H1 (cell line): ENCODE data around the gene MTFR2.

Source experiments
- CEBPB ChIP-seq: IDR thresholded peaks from 2 replicates; pipeline ENCODE4 v1.6.1; 2012; ENCODE audit warnings: low read depth, low read length
- EZH2 ChIP-seq: fragments of 200-600 bp; sonication (generic); IDR thresholded peaks from 2 replicates; pipeline ENCODE4 v1.7.1; 2012; ENCODE audit warnings: low read depth, mild to moderate bottlenecking, moderate library complexity, low read length, inconsistent platforms; ENCODE audit not compliant: severe bottlenecking
- GABPA ChIP-seq: IDR thresholded peaks from 2 replicates; pipeline ENCODE4 v1.6.1; 2011; ENCODE audit warnings: mild to moderate bottlenecking, low read length, moderate library complexity, borderline replicate concordance; ENCODE audit not compliant: insufficient read depth
- POLR2A ChIP-seq, 2 experiments: IDR thresholded peaks; 1 replicate in 1 of 2; 2 replicates in 1 of 2; pipeline ENCODE4 v1.6.1; 2011; ENCODE audit warnings: low read depth in 2 of 2, low read length in 2 of 2, mild to moderate bottlenecking in 2 of 2; ENCODE audit errors: control extremely low read depth in 1 of 2
- POLR2AphosphoS5 ChIP-seq: IDR thresholded peaks from 2 replicates; pipeline ENCODE4 v1.6.1; 2011; ENCODE audit warnings: low read depth, low read length
- RAD21 ChIP-seq, 2 experiments: IDR thresholded peaks in 1 of 2; conservative IDR thresholded peaks in 1 of 2; 2 replicates each; pipeline ENCODE4 v1.6.1; 2011; ENCODE audit warnings: low read depth in 2 of 2, low read length in 2 of 2, improper control_type of control experiment in 1 of 2, inconsistent platforms in 1 of 2, mild to moderate bottlenecking in 1 of 2, moderate library complexity in 1 of 2
- RFX5 ChIP-seq: IDR thresholded peaks from 2 replicates; pipeline ENCODE4 v1.6.1; 2011; ENCODE audit warnings: low read depth, low read length, improper control_type of control experiment, borderline replicate concordance
- SIN3A ChIP-seq, 2 experiments: IDR thresholded peaks in 1 of 2; conservative IDR thresholded peaks in 1 of 2; 2 replicates each; pipeline ENCODE4 v1.6.1; 2011 to 2012; ENCODE audit warnings: low read length in 2 of 2, improper control_type of control experiment in 1 of 2, low read depth in 1 of 2, mild to moderate bottlenecking in 1 of 2
- SP1 ChIP-seq: IDR thresholded peaks from 2 replicates; pipeline ENCODE4 v1.6.1; 2011; ENCODE audit warnings: low read depth, low read length
- TBP ChIP-seq: IDR thresholded peaks from 2 replicates; pipeline ENCODE4 v1.6.1; 2011; ENCODE audit warnings: low read depth, low read length, improper control_type of control experiment
- YY1 ChIP-seq: IDR thresholded peaks from 2 replicates; pipeline ENCODE4 v1.6.1; 2011; ENCODE audit warnings: low read depth, mild to moderate bottlenecking, low read length
- TF ChIP-seq, protein P1 (sequence below), 3 experiments: IDR thresholded peaks; 1 replicate in 2 of 3; 2 replicates in 1 of 3; pipeline versions ENCODE4 v1.5.1 to v1.6.1; 2011; ENCODE audit warnings: low read length in 3 of 3, mild to moderate bottlenecking in 3 of 3, inconsistent platforms in 2 of 3, low read depth in 1 of 3, moderate library complexity in 1 of 3; ENCODE audit not compliant: insufficient read depth in 1 of 3; ENCODE audit errors: control extremely low read depth in 1 of 3
- TF ChIP-seq, protein P2 (sequence below): IDR thresholded peaks from 2 replicates; pipeline ENCODE4 v1.6.1; 2012; ENCODE audit warnings: low read length, inconsistent platforms

DNA sequence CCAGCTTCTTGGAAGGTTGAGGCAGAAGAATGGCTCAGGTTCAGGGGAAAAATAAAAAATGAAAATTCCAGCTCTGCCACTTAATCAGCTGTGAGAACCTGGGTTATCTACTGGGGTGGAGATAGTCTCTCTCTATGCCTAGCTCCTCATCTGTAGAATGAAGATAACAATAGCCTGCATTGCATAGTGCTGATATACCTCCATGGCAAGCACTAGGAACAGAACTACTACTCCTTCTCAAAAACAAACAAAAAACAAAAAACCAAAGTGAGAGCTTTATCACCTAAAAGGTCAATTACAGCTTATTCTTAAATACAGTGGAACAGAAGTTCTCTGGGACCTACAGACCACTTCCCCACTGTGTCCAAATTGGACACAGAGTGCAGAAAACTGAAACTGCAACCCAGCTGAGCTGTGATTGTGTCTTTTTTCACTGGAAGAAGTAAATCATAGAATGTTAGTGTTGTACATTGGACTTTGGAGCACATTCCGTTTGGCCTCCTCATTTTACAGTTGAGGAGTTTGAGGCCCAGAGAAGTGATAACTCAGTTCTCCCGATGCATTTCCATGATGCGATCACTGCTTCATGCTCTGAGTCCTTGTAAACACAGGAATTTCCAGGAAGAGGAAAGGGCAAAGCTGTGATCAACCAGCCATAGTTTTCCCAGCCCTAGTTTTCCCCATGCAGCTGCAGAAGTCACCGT is 23.3 kb downstream of the MTFR2 start:
- TF ChIP-seq RAD21 (IDR thresholded peaks at IDR 0.05 in 1 of 2, conservative IDR thresholded peaks at IDR 0.05 in 1 of 2; ENCODE audit: low read depth in 2 of 2, low read length in 2 of 2) (no peak), POLR2A (IDR thresholded peaks at IDR 0.05; ENCODE audit: control extremely low read depth in 1 of 2, low read depth in 2 of 2, low read length in 2 of 2) (no peak), SP1 (no peak), GABPA (no peak), CEBPB (no peak), TBP (no peak), YY1 (no peak), POLR2AphosphoS5 (no peak), SIN3A (conservative IDR thresholded peaks at IDR 0.05 in 1 of 2, IDR thresholded peaks at IDR 0.05 in 1 of 2; ENCODE audit: low read depth in 1 of 2, low read length in 2 of 2) (no peak), EZH2 (no peak), RFX5 (no peak)
- TF ChIP-seq, protein P1, sequence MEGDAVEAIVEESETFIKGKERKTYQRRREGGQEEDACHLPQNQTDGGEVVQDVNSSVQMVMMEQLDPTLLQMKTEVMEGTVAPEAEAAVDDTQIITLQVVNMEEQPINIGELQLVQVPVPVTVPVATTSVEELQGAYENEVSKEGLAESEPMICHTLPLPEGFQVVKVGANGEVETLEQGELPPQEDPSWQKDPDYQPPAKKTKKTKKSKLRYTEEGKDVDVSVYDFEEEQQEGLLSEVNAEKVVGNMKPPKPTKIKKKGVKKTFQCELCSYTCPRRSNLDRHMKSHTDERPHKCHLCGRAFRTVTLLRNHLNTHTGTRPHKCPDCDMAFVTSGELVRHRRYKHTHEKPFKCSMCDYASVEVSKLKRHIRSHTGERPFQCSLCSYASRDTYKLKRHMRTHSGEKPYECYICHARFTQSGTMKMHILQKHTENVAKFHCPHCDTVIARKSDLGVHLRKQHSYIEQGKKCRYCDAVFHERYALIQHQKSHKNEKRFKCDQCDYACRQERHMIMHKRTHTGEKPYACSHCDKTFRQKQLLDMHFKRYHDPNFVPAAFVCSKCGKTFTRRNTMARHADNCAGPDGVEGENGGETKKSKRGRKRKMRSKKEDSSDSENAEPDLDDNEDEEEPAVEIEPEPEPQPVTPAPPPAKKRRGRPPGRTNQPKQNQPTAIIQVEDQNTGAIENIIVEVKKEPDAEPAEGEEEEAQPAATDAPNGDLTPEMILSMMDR (IDR thresholded peaks at IDR 0.05; ENCODE audit: control extremely low read depth in 1 of 3, insufficient read depth in 1 of 3, low read depth in 1 of 3, low read length in 3 of 3) = no peak
- TF ChIP-seq, protein P2, sequence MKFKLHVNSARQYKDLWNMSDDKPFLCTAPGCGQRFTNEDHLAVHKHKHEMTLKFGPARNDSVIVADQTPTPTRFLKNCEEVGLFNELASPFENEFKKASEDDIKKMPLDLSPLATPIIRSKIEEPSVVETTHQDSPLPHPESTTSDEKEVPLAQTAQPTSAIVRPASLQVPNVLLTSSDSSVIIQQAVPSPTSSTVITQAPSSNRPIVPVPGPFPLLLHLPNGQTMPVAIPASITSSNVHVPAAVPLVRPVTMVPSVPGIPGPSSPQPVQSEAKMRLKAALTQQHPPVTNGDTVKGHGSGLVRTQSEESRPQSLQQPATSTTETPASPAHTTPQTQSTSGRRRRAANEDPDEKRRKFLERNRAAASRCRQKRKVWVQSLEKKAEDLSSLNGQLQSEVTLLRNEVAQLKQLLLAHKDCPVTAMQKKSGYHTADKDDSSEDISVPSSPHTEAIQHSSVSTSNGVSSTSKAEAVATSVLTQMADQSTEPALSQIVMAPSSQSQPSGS = no peak
